Right atrium auricular region (tissue), 2 donors: ENCODE results near the gene RNASE13. TPM values are rescaled to one million over a fixed set of nuclear protein-coding genes. Genes with fewer than 3 reads are reported as not detected.

Experiments used
- DNase-seq: peaks from one replicate; pipeline ENCODE4 v3.0.0-alpha.2; 2019; ENCODE audit warnings: low spot score
- H3K27ac ChIP-seq, 2 donors: fragments of 200-600 bp; sonication (generic); 1 replicate in 1 of 2; 2 replicates in 1 of 2; pipeline ENCODE4 v1.5.1; 2016 to 2019
- H3K27me3 ChIP-seq, 2 donors: fragments of 200-600 bp; sonication (generic); one replicate each; pipeline versions ENCODE4 v1.5.1 to v1.6.0; 2017 to 2019
- H3K36me3 ChIP-seq: fragments of 200-600 bp; sonication (generic); one replicate; pipeline ENCODE4 v1.5.1; 2016
- H3K4me1 ChIP-seq, 2 donors: fragments of 200-600 bp; sonication (generic); one replicate each; pipeline versions ENCODE4 v1.5.1 to v1.6.0; 2017 to 2019
- H3K4me3 ChIP-seq, 2 donors: fragments of 200-600 bp; sonication (generic); 1 replicate in 1 of 2; 2 replicates in 1 of 2; pipeline ENCODE4 v1.5.1; 2017 to 2019; ENCODE audit warnings: mild to moderate bottlenecking in 1 of 2, moderate library complexity in 1 of 2
- H3K9me3 ChIP-seq, 2 donors: fragments of 200-600 bp; sonication (generic); one replicate each; pipeline ENCODE4 v1.5.1; 2019
- CTCF ChIP-seq, 2 donors: fragments of 200-600 bp; sonication (generic); IDR thresholded peaks; one replicate each; pipeline ENCODE4 v1.5.1; 2019; ENCODE audit warnings: antibody characterized with exemption in 2 of 2
- total RNA-seq, 2 donors: library from RNA; depleted of rRNA; stranded (reverse); fragments of >200 nt; gene quantifications; one replicate each; pipeline ENCODE4 v1.1.0, GENCODE V29; 2016

RNASE13 gene
- total RNA-seq, 2 donors from 2014 or later = not detected

- no peak overlapping the region for H3K4me3 ChIP-seq
- no peaks in the 10 kb centered on the region for H3K9me3 ChIP-seq
- no peaks in the 10 kb centered on the region for H3K27me3 ChIP-seq
- DNase-seq = no peak
- no peak for TF ChIP-seq CTCF (IDR thresholded peaks at IDR 0.05)
- peaks cover 0 to 16% of the 10 kb centered on the region in 2 donors for H3K4me1 ChIP-seq
- H3K27ac ChIP-seq = no peak overlapping the region
- H3K36me3 ChIP-seq = no peaks in the 10 kb centered on the region
Observed at GRCh38 chr14:21049271-21049673, 14.7 kb upstream of the RNASE13 start.

- no peak for TF ChIP-seq CTCF (IDR thresholded peaks at IDR 0.05)
- no peak for DNase-seq
- H3K9me3 ChIP-seq = no peaks in the 10 kb centered on the region
- peaks cover 0 to 22% of the 10 kb centered on the region in 2 donors for H3K4me1 ChIP-seq
- no peak overlapping the region for H3K4me3 ChIP-seq
- H3K27ac ChIP-seq = no peak overlapping the region
- no peaks in the 10 kb centered on the region for H3K27me3 ChIP-seq
- no peaks in the 10 kb centered on the region for H3K36me3 ChIP-seq
Observed at GRCh38 chr14:21048638-21049037, 14.0 kb upstream of the RNASE13 start.

GRCh38 chr14:21047378-21047781 lies 12.8 kb upstream of the RNASE13 start:
- H3K36me3 ChIP-seq = no peaks in the 10 kb centered on the region
- no peak for TF ChIP-seq CTCF (IDR thresholded peaks at IDR 0.05)

GRCh38 chr14:21043974-21044618 lies 9.5 kb upstream of the RNASE13 start:
- Histone ChIP-seq H3K9me3 (no peaks in the 10 kb centered on the region), H3K36me3 (no peaks in the 10 kb centered on the region), H3K27me3 (no peaks in the 10 kb centered on the region), H3K4me1 (peaks cover 0 to 47% of the 10 kb centered on the region in 2 donors), H3K27ac (no peak overlapping the region), H3K4me3 (no peak overlapping the region)
- no peak for DNase-seq
- no peak for TF ChIP-seq CTCF (IDR thresholded peaks at IDR 0.05)

More at GRCh38 chr14:21047378-21047781, 12.8 kb upstream of the RNASE13 start:
- Histone ChIP-seq H3K27me3 (no peaks in the 10 kb centered on the region), H3K27ac (no peak overlapping the region), H3K9me3 (no peaks in the 10 kb centered on the region), H3K4me3 (no peak overlapping the region), H3K4me1 (peaks cover 0 to 34% of the 10 kb centered on the region in 2 donors)
- DNase-seq = no peak

- TF ChIP-seq CTCF (IDR thresholded peaks at IDR 0.05) = no peak
- H3K27ac ChIP-seq = no peak overlapping the region
- H3K4me1 ChIP-seq = peaks cover 0 to 50% of the 10 kb centered on the region in 2 donors
- H3K36me3 ChIP-seq = no peaks in the 10 kb centered on the region
- no peaks in the 10 kb centered on the region for H3K9me3 ChIP-seq
- no peaks in the 10 kb centered on the region for H3K27me3 ChIP-seq
- DNase-seq = no peak
- H3K4me3 ChIP-seq = no peak overlapping the region
Observed at GRCh38 chr14:21043387-21043973, 8.9 kb upstream of the RNASE13 start.
